Activated T-helper 17 cell treated with anti-CD3 and anti-CD28 coated beads, Interleukin-2, amount 50 U/mL, for 72 hours (primary cell): Measurements from ENCODE around the gene ABCA2. TPM values are rescaled to one million over a fixed set of nuclear protein-coding genes. Genes with fewer than 3 reads are reported as not detected.

ENCODE experiments used
- ATAC-seq: fragments of 150-1000 bp; cut with Tn5 transposase; replicated peaks from 2 replicates; pipeline ENCODE4 v1.10.0; 2021; ENCODE audit warnings: mild to moderate bottlenecking, moderate library complexity
- H3K27ac Mint-ChIP-seq: one replicate; pipeline ENCODE4 v1.8.0; 2022; ENCODE audit warnings: mixed read lengths
- H3K27me3 Mint-ChIP-seq: one replicate; pipeline ENCODE4 v1.8.0; 2022; ENCODE audit warnings: mixed read lengths
- H3K36me3 Mint-ChIP-seq: one replicate; pipeline ENCODE4 v1.8.0; 2022; ENCODE audit warnings: low read depth, mild to moderate bottlenecking, mixed read lengths
- H3K4me1 Mint-ChIP-seq: one replicate; pipeline ENCODE4 v1.8.0; 2022; ENCODE audit warnings: mixed read lengths
- H3K4me3 Mint-ChIP-seq: one replicate; pipeline ENCODE4 v1.8.0; 2022; ENCODE audit warnings: mild to moderate bottlenecking, mixed read lengths
- H3K9me3 Mint-ChIP-seq: one replicate; pipeline ENCODE4 v1.8.0; 2022; ENCODE audit warnings: mixed read lengths
- total RNA-seq, 2 donors: library from RNA; stranded (reverse); gene quantifications; one replicate each; pipeline ENCODE4 v1.2.3, GENCODE V29; 2022

ABCA2 gene
- total RNA-seq, 2 donors from 2014 or later, result 43.0 to 63.9 TPM

DNA sequence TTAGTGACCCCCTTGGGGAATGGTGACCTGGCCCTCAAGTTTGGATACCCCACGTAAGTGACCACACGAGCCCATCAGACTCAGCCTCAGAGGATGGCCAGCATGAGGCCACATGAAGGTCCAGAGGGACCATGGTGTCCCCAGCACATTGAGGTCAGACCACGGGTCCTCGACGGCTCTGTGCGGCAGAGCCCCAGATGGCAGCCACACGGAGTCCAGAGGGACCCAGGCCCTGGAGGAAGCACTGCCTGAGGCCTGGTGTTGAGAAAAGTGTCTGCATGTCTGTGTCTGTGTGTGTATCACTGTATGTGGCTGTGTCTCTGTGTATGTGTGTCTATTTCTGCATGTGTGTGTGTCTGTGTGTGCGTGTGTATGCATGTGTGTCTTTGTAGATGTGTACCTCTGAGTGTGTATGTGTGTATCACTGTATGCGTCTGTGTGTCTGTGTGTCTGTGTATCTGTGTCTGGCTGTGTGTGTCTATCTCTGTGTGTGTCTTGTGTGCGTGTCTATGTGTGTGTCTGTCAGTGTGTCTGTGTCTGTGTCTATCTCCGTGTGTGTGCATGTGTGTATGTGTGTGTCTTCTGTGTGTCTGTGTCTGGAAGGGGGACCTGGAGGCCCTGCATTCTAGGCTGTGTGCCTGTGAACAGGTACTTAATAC lies 44.3 kb downstream of the ABCA2 start:
- ATAC-seq, result no peak
- Mint-ChIP-seq H3K27me3 (peaks cover 13% of the 10 kb centered on the region), H3K4me1 (peaks cover 5% of the 10 kb centered on the region), H3K27ac (no peak overlapping the region), H3K36me3 (no peaks in the 10 kb centered on the region), H3K9me3 (no peaks in the 10 kb centered on the region), H3K4me3 (no peak overlapping the region)

GRCh38 chr9:136983167-136983566 lies 44.9 kb downstream of the ABCA2 start:
- no peaks in the 10 kb centered on the region for H3K9me3 Mint-ChIP-seq

DNA sequence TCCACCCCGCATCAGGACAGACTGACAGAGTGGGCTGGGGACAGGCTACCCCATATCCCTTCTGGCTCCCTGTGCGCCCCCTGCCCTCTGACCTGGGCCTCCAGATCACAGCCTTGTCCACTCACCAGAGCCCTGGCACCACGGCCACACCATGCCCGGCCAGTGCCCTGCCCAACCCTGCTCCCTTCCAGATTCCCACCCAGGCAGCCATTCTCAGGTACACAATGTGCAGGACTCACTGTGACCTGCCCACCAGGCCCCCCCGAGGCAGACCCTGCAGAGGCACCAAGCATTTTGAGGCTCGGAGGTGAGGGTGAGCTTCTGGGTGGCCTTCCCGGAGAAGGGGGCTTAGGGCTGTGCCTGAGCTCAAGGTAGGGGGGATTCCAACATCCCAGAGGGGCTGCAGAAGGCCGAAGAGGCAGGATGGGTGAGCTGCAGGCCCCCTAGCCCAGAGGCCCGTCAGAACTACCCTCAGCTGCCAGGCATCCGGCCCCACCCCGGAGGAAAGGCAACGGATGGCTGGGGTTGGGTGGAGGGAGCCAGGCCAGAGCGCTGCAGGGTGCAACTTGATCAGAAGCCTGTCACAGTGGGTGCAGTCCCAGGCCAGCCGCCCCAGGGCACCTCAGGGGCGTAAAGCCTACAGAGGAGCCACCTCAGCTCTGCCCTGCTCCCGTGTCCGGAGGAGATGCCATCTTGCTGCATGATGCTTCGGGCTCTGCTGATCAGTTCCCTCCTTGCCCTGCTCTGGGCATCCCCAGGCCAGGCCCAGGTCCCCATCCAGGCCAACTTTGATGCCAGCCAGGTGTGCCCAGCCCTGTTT lies 45.6 kb downstream of the ABCA2 start, which contains the start of gene LCNL1:
Gene LCNL1, plus strand, starts transcription at position 762 of the 820 bp plus-strand sequence. CDS start 594 bp downstream, outside the sequence.
- ATAC-seq, result no peak
- H3K36me3 Mint-ChIP-seq, result no peaks in the 10 kb centered on the region
- H3K4me3 Mint-ChIP-seq, result no peak within 1 kb of the TSS
- no peak within 1 kb of the TSS for H3K27ac Mint-ChIP-seq
- peaks cover 5% of the 10 kb centered on the region for H3K4me1 Mint-ChIP-seq
- H3K27me3 Mint-ChIP-seq, result peaks cover 10% of the 10 kb centered on the region
- H3K9me3 Mint-ChIP-seq, result no peaks in the 10 kb centered on the region

More at GRCh38 chr9:136983167-136983566, 44.9 kb downstream of the ABCA2 start:
- H3K4me3 Mint-ChIP-seq, result no peak overlapping the region
- ATAC-seq, result no peak
- no peak overlapping the region for H3K27ac Mint-ChIP-seq
- H3K27me3 Mint-ChIP-seq, result peaks cover 13% of the 10 kb centered on the region
- H3K36me3 Mint-ChIP-seq, result no peaks in the 10 kb centered on the region
- H3K4me1 Mint-ChIP-seq, result peaks cover 5% of the 10 kb centered on the region

GRCh38 chr9:136981588-136982231 lies 46.3 kb downstream of the ABCA2 start:
- no peak for ATAC-seq
- peaks cover 5% of the 10 kb centered on the region for H3K4me1 Mint-ChIP-seq
- H3K27me3 Mint-ChIP-seq, result peaks cover 10% of the 10 kb centered on the region
- H3K36me3 Mint-ChIP-seq, result no peaks in the 10 kb centered on the region
- no peaks in the 10 kb centered on the region for H3K9me3 Mint-ChIP-seq
- no peak overlapping the region for H3K27ac Mint-ChIP-seq
- H3K4me3 Mint-ChIP-seq, result no peak overlapping the region

GRCh38 chr9:136980669-136981478 lies 47.2 kb downstream of the ABCA2 start:
- Mint-ChIP-seq H3K9me3 (no peaks in the 10 kb centered on the region), H3K4me1 (peaks cover 5% of the 10 kb centered on the region), H3K36me3 (no peaks in the 10 kb centered on the region), H3K4me3 (no peak overlapping the region), H3K27me3 (peaks cover 6% of the 10 kb centered on the region), H3K27ac (no peak overlapping the region)
- ATAC-seq, result no peak

- no peaks in the 10 kb centered on the region for H3K9me3 Mint-ChIP-seq
- no peak overlapping the region for H3K27ac Mint-ChIP-seq
- peaks cover 5% of the 10 kb centered on the region for H3K4me1 Mint-ChIP-seq
- H3K36me3 Mint-ChIP-seq, result no peaks in the 10 kb centered on the region
- H3K4me3 Mint-ChIP-seq, result no peak overlapping the region
- peaks cover 6% of the 10 kb centered on the region for H3K27me3 Mint-ChIP-seq
- no peak for ATAC-seq
These were observed 48.1 kb downstream of the ABCA2 start for GRCh38 chr9:136979769-136980587.

DNA sequence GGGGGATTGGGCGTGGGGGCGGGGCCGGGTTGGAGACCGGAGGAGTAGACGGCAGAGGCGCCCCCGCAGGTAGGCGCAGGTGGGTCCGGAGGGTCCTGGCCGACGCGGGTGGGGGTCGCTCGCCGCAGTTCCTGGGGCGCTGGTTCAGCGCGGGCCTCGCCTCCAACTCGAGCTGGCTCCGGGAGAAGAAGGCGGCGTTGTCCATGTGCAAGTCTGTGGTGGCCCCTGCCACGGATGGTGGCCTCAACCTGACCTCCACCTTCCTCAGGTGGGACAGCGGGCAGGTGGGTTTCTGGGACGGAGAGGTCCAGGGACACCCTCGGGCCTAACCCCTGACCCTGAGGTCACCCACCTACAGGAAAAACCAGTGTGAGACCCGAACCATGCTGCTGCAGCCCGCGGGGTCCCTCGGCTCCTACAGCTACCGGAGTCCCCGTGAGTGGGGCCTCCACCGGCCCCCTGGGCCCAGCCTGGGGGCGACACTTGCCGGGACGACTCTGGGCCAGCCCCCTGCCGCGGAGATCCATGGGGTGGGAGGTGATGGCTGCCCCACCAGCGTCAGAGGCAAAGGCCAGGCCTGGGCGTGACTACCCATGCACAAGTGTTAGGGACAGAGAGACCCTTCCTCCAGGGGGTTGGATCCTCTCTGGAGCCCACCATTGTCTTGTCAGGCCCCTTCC lies 49.0 kb downstream of the ABCA2 start:
- Mint-ChIP-seq H3K4me1 (peaks cover 4% of the 10 kb centered on the region), H3K36me3 (no peaks in the 10 kb centered on the region), H3K4me3 (no peak overlapping the region), H3K9me3 (no peaks in the 10 kb centered on the region), H3K27ac (no peak overlapping the region), H3K27me3 (peaks cover 4% of the 10 kb centered on the region)
- ATAC-seq, result no peak

GRCh38 chr9:136978073-136978864 lies 49.8 kb downstream of the ABCA2 start:
- Mint-ChIP-seq H3K4me1 (no peaks in the 10 kb centered on the region), H3K27me3 (no peaks in the 10 kb centered on the region), H3K4me3 (no peak overlapping the region), H3K9me3 (no peaks in the 10 kb centered on the region), H3K36me3 (no peaks in the 10 kb centered on the region), H3K27ac (no peak overlapping the region)
- ATAC-seq, result peak; percentile 24

- no peaks in the 10 kb centered on the region for H3K27me3 Mint-ChIP-seq
- no peak overlapping the region for H3K4me3 Mint-ChIP-seq
- no peak overlapping the region for H3K27ac Mint-ChIP-seq
- no peaks in the 10 kb centered on the region for H3K4me1 Mint-ChIP-seq
- ATAC-seq, result no peak
- no peaks in the 10 kb centered on the region for H3K9me3 Mint-ChIP-seq
- H3K36me3 Mint-ChIP-seq, result no peaks in the 10 kb centered on the region
These were observed 50.4 kb downstream of the ABCA2 start for GRCh38 chr9:136977649-136978072.

- H3K36me3 Mint-ChIP-seq, result no peaks in the 10 kb centered on the region
- H3K4me1 Mint-ChIP-seq, result no peaks in the 10 kb centered on the region
- H3K27ac Mint-ChIP-seq, result no peak within 1 kb of the TSS
- no peaks in the 10 kb centered on the region for H3K9me3 Mint-ChIP-seq
- ATAC-seq, result no peak
- peak within 1 kb of the TSS; percentile 56 for H3K4me3 Mint-ChIP-seq
- H3K27me3 Mint-ChIP-seq, result no peaks in the 10 kb centered on the region
These were observed 50.8 kb downstream of the ABCA2 start, which contains the start of gene PTGDS for GRCh38 chr9:136977223-136977622. Gene PTGDS, plus strand, starts transcription at chr9:136977504. Its CDS starts 75 bp downstream, at chr9:136977579.

- H3K4me3 Mint-ChIP-seq, result peak overlapping the region; percentile 56
These were observed 52.4 kb downstream of the ABCA2 start for GRCh38 chr9:136975644-136976043.

GRCh38 chr9:136974817-136975535 lies 53.1 kb downstream of the ABCA2 start:
- Mint-ChIP-seq H3K27ac (peak overlapping the region; percentile 50), H3K27me3 (no peaks in the 10 kb centered on the region), H3K4me1 (no peaks in the 10 kb centered on the region), H3K36me3 (no peaks in the 10 kb centered on the region), H3K9me3 (no peaks in the 10 kb centered on the region), H3K4me3 (peak overlapping the region; percentile 56)
- ATAC-seq, result peak; percentile 57

More at GRCh38 chr9:136975644-136976043, 52.4 kb downstream of the ABCA2 start:
- H3K4me1 Mint-ChIP-seq, result no peaks in the 10 kb centered on the region
- no peaks in the 10 kb centered on the region for H3K36me3 Mint-ChIP-seq
- no peaks in the 10 kb centered on the region for H3K9me3 Mint-ChIP-seq
- H3K27ac Mint-ChIP-seq, result peak overlapping the region; percentile 50
- peak; percentile 37 for ATAC-seq
- no peaks in the 10 kb centered on the region for H3K27me3 Mint-ChIP-seq
